ENCODE data around the gene ARHGEF11.
"Not testable (repeated sequence)": the region's sequence is repeated elsewhere in the genome, so short reads cannot be mapped to it uniquely, and the experiment has no call there.

ARHGEF11 gene

DNA sequence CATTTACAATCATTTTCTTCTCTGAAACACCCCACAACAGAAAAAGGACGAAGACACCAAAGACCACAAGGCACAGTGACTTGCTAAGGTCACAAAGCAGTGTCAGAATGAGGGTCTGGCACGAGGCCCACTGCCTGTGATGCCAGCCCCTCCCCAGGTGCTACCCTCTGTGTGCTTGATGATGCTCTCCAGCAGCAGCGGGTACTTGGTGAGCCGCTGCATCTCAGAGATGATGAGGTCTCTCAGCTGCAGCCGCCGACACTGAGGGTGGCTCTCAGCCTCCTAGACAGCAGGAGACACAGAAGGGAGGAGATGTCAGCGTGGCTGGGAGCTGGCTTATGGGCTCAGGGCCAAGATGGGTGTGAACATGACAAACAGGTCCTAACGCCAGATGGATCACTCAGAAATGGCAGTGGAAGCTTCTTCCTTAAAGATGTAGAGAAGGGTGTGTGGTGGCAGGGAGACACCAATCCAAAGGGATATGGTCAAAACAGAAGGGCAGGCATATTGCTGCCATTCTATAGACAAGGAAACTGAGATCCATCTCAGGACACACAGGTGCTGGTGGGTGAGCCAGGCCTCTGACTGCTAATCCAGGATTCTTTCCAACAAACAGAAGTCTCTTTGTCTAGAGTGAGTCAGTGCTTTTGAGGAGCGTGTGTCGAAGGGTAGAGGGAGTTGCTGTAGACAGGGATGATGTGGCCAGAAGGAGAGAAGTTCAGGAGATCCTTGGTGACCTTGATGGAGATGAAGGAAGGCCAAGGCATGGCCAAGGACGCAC is 99.5 kb downstream of the ARHGEF11 start:
- no peak for DNase-seq

DNA sequence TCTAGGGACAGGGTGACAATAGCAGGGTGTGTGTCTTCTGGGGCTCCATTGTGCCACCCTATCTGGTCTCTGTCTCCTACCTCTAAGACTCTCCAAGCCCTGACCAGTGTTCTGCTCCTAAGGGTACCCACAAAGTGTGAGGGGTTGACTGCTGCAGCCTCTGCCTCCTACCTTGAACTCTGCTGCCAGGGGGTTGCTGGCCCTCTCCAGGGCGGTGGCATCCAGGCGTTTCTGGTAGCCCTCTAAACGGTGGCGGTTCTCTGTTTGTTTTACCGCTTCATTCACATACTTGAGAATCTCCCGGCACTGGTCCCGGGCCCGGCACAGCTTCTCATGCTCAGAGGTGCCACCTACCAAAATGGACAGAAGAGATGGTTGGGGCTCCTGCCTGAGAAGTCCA is 100.7 kb downstream of the ARHGEF11 start:
- DNase-seq, result no peak

DNA sequence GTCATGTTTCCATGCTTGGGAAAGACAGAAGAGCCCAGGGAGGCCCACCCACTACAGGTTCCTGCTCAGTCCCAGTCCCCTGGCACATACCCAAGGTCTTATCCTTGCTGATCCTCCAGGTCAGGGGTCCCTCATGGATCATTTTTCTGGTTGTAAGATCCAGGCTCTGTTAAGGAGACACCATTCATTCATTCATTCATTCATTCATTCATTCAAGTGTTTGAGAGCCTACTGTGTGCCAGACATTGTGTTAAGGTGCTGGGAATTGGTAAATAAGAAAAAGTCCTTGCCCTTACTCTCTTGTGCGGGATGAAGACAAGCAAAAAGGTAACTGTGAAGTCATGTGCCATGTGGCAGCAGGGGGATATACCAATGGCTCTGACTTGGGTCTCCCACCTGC is 101.3 kb downstream of the ARHGEF11 start:
- no peak for DNase-seq

GRCh38 chr1:156943756-156944155 is 101.8 kb downstream of the ARHGEF11 start:
- DNase-seq, result no peak

DNA sequence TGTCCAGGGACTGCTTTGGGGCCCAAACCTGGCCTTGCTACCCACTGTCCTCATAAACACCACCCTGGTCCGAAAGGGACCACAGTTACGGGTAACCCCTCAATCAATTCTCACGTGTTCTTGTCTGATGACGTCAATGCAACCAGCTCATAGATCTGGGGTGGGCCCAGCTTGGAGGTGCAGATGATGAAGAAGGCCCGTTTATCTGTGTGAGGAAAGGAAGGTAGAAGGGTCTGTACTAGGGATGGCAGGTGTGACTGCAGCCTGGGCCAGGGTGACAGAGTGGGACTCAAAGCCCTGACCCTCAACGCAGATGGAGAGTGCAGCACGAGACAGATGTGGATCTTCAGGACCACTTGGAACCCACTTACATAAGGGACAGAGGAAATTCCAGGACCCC is 103.0 kb downstream of the ARHGEF11 start:
- no peak for DNase-seq

- DNase-seq, result no peak
Measured at GRCh38 chr1:156942176-156942575, 103.4 kb downstream of the ARHGEF11 start.

GRCh38 chr1:156941675-156942074 is 103.9 kb downstream of the ARHGEF11 start:
- no peak for DNase-seq

DNA sequence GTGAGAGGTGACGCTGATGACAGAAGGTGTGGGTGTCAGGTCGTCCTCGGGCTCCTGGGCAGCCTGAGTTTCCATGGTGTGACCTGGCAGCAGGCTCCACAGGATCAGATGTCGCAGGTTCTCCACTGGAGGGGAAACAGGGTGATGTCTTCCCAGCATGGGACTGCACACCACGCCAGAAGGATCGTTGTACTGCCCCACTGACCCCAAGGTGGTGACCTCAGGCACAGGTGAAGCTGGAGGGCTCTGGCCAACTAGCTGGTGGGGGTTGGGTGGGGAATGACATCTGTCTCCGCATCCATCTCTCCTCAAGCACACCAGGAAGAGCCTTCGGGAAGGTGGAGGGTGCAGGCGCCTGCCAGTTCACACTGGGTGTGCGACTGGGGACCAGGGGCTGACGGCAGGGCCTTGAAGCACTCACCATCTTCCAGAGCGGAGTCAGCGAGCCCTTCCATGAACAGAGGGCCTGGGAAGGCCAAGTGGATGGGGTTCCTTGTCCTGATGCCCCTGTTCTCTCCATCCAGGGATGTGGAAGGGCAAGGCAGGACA is 105.7 kb downstream of the ARHGEF11 start:
- DNase-seq, result no peak

- DNase-seq, result no peak
Measured at GRCh38 chr1:156938813-156939212, 106.7 kb downstream of the ARHGEF11 start.

GRCh38 chr1:156937883-156938282 is 107.7 kb downstream of the ARHGEF11 start:
- DNase-seq, result no peak

GRCh38 chr1:156936721-156937220 is 108.8 kb downstream of the ARHGEF11 start:
- no peak for DNase-seq

- no peak for DNase-seq
Measured at GRCh38 chr1:156936191-156936590, 109.4 kb downstream of the ARHGEF11 start.

DNA sequence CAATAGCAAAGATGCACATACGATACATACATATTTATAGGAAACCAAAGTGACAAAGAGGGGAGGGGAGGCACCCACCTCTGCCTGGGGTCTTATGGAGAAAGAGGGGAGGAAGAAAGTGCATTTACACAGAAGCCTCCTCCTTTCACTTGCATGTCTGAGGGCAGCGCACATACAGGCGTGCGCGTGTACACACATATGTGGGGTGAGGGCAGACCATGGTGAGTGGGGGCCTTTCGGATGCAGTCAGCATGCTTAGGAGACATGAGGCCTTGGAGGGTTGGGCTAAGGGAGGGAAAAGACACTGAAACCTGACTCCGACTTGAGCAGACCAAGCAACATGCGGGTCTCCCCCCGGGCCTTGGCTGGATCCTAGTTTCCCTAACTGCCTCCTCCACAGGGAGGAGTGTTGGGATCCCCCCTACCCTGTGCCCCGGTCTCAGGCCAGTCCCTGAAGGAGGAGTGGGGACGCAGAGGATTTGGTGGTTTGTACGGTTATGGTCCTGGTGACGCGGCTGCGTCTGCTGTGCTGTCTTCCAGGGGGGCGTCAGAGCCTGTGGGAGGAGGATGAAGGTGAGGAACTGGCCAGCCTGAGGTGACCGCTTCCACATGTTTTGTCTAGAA is 109.9 kb downstream of the ARHGEF11 start:
- DNase-seq, result no peak

- no peak for DNase-seq
Measured at GRCh38 chr1:156933136-156933535, 112.4 kb downstream of the ARHGEF11 start.

- no peak for DNase-seq
Measured at GRCh38 chr1:156931974-156932710, 113.4 kb downstream of the ARHGEF11 start.

DNA sequence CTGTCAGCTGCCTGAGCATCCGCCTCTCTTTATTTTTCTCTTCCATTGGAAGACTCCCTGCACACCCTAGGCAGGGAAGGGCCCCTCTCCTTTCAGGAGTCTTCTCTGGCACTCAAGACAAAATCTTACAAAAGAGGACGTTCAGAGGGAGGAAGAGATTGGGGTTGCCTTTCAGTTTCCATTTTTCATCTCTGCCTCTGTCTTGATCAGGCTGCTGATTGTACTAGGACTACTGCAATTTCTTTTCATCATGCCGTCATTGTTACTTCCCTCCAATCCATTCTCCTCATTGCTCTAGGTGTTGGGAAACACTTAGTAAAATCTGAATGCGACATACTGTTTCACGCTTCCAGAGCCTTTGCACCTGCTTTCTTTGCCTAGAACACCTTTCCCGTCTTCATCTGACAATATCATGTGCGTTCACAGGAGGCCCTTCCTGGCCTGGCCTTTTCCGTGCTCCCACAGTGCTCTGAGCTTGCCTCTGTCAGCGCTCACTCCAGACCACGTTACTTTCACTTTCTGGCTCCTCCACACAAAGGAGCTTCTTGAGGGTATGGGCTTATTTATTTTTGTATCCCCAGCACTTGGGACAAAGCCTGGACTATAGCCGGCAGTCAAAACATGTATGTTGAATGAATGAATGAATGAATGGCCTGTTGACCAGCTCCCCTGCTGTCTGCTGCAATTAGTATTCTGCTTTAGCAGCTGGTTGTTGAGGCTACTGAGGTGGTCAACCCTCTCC is 114.2 kb downstream of the ARHGEF11 start:
- no peak for DNase-seq

- DNase-seq, result no peak
Measured at GRCh38 chr1:156930483-156930882, 115.1 kb downstream of the ARHGEF11 start.

- no peak for DNase-seq
Measured at GRCh38 chr1:156929596-156930238, 115.8 kb downstream of the ARHGEF11 start.

- no peak for DNase-seq
Measured at GRCh38 chr1:156928043-156928602, 117.4 kb downstream of the ARHGEF11 start.

- peak; percentile 87 for DNase-seq
Measured at GRCh38 chr1:156927215-156928042, 118.1 kb downstream of the ARHGEF11 start.

DNA sequence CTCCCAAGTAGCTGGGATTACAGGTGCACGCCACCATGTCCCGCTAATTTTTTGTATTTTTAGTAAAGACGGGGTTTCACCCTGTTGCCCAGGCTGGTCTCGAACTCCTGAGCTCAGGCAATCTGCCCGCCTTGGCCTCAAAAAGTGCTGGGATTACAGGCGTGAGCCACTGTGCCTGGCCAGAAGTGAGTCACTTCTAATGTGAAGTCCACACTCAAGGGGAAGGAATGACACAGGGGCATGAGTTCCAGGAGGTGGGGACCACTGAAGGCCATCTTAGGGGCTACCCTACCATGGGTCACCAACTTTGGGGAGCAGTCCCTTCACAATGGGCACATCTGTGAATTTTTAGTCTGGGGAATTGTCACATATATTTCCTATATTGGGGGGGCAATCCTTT is 118.8 kb downstream of the ARHGEF11 start:
- not testable (repeated sequence) for DNase-seq

Data from DMS79 treated with DMSO at 0.1 percent for 48 hours (cell line).